Activated effector memory CD4-positive, alpha-beta T cell treated with anti-CD3 and anti-CD28 coated beads, Interleukin-2, amount 50 U/mL, for 16 hours (primary cell): ENCODE results near the gene GARIN5B.
"Not testable (repeated sequence)": the region's sequence is repeated elsewhere in the genome, so short reads cannot be mapped to it uniquely, and the experiment has no call there.

Experiments used
- DNase-seq: peaks from one replicate; pipeline ENCODE4 v3.0.0-alpha.2; 2020

Gene GARIN5B

DNA sequence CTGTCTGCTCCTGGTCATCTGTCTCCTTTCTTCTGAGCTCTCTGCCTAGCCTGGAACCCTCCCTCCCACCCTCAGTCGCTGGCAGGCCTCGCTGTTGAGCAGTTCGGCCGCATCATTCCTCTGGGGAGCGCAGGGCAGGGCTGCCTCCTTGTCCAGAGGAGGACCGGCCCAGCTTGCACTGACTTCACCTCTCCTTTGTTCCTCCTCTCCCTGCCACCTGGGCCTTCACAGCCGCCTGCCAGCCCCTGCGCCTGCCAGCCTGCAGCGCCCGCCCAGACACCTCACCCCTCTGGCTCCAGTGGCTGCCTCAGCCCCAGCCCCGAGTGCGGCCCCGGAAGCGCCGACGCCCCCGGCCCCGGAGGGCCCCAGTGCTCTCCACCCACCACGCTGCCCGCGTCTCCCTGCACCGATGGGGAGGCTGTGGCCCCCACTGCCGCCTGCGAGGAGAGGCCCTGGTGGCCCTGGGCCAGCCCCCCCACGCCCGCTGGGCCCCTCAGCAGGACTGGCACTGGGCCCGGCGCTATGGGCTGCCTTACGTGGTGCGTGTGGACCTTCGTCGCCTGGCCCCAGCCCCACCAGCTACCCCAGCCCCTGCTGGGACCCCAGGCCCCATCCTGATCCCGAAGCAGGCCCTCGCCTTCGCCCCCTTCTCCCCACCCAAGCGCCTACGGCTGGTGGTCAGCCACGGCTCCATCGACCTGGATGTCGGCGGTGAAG, 16.2 kb downstream of the GARIN5B start:
- DNase-seq: no peak

DNA sequence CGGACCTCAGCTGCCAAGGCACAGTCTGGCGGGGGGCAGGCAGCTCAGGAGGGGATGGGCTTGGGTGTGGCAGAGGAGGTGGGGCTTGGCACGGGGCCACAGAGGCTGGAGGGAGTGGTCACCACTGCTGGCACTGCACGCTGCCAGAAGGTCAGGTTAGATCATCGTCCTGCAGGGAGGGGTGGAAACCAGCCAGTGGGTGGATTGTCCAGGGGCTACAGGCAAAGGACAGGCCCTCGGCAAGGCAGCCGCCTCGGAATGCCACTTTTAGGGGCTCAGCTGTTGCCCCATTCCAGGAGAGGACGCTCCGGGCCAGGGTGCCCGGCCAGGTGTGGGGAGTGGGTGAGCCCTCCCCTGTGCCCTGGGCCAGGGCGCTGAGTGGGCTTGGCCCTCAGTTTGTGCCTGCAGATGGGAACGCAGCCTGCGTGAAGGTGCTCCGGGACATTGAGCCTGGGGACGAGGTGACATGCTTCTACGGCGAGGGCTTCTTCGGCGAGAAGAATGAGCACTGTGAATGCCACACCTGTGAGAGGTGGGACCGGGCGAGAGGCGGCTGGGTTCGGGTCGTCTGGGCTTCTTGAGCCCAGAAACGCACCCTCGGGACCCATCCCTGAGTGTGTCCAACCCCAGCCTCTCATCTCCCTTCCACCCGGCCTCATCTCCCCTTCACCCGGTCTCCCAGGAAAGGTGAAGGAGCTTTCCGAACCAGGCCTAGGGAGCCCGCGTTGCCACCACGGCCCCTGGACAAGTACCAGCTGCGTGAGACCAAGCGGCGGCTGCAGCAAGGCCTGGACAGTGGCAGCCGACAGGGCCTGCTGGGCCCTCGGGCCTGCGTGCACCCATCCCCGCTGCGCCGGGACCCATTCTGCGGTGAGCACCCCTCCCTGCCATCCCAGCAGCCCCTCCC, 17.0 kb downstream of the GARIN5B start:
- DNase-seq: no peak

DNA sequence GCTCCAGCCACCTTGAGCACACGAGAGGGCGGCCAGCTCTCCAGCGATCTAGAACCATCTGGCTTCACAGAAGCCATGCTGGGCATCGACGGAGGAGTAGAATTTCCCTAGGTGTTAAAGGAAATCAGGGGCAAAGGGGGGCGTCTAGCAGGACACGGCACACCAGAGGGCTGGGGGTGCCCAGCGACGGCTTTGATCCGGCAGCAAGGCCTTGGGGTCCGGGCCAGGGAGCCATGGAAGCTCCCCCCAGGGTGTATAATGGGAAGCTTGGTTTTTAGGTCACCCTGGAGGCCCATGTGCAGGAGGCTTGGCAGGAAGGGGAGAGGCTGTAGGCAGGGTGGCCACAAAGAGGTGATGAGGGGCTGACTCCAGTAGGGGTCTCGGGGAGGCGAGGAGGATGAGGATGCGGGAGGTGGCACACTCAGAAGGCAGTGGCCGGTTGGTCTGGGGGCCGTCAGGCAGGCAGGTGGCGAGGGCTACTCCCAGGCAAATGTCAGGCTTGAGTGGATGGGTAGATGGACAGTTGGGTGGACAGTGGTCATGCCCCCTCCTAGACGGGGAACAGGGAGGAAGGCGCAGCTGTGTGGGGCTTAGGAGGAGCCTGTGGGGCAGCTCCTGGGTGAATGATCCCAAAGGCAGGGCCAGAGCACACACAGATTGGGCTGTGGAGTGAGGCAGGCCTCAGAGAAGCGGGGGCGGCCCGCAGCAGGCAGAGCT, 17.8 kb downstream of the GARIN5B start:
- DNase-seq: no peak

DNA sequence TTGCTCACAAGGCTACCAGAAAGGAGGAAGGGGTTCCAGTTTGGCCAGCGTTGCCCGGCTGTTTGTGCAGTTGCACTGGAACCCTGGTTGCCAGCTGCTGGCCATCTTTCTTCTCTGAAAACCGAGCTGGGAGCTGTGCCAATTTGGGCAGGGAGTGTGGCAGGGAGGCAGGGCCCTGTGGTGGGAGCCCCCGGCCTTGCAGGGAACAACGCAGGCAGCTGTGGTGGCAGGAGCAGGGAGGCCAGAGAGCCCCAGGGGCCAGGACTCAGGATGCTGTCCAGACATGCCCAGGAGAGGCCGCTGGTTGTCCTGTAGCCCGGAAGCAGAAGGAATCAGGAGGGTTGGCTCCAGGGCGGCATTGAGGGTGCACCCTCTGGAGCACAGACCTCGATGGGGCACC, 18.6 kb downstream of the GARIN5B start:
- no peak for DNase-seq

- DNase-seq: no peak
Observed at GRCh38 chr19:55341595-55342531, 21.2 kb downstream of the GARIN5B start.

GRCh38 chr19:55341171-55341588, 21.9 kb downstream of the GARIN5B start:
- DNase-seq: peak; percentile 85

DNA sequence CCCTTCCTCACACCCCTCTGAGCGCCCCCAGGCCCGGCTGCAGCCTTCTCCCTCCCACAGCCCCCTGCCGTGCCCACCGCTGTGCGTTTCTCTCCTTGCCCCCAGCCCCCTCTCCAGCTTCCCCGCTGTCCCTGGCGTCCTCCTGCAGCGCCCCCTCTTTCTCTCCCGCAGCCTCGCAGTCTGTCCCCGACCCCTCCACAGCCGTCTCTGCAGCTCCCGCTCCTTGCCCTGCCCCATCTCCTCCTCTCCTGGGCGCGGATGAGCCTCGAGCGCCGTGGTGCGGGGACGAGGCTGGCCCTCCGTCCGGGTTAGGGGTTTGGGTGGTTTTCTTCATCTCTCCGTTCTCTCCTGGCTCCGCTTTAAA, 22.3 kb downstream of the GARIN5B start:
- DNase-seq: no peak

- no peak for DNase-seq
Observed at GRCh38 chr19:55339889-55340783, 22.9 kb downstream of the GARIN5B start.

DNA sequence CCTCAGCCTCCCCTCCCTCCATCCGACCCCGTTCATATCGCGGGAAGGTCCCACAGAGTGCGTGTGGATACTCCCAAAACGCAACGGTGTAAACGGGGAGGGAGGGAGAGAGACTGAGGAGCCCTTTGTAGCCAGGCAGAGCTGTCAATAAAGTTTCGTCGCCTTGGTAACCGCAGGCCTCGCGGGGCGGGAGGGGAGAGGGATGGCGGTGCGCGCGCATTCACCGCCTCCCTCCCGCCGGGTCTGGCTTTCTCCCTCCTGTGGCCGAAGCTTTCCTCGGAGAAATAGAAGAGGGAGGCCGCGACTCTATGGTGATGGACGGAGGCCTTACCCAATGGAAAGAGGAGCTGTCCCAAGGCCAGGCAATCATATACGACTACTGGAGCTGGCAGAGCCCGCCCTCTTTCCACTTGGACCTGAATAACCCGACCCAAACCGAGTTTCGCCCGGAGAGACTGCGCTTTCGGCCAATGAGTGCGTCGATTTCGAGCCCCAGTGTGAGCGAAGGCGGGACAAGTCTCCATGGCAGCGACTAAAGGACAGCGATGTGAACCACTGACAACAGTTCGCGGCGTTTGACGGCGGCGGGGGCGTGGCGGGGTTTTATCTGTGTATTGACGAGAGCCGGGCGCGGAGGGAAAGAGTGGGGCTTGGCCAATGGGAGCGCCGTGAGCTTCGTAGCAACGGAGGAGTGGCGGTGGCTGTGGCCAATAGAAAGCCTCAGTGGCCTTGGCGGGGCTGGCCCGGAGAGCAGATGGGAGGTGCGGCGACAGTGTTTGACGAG, 23.8 kb downstream of the GARIN5B start, which contains the start of gene KMT5C:
KMT5C (plus strand) TSS at position 772 of the 784 bp plus-strand sequence. CDS start 2,061 bp downstream, outside the sequence.
- DNase-seq: peak; percentile 100

DNA sequence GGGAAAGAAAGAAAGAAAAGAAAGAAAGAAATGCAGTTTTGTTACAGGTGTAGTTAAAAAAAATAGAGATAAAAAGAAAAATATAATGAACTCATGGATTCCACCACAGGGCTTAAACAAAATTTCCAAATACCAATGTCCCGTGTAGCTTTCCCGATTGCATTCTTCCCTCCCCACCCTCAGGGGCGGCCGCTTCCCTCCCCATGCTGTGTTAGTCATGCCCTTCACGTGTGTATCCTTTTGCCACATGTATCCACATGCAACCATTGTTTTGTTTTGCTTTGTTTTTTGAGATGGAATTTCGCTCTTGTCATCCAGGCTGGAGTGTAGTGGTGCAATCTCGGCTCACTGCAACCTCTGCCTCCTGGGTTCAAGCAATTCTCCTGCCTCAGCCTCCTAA, 27.0 kb downstream of the GARIN5B start:
- no peak for DNase-seq

- DNase-seq: no peak
Observed at GRCh38 chr19:55333870-55334269, 29.2 kb downstream of the GARIN5B start.

- not testable (repeated sequence) for DNase-seq
Observed at GRCh38 chr19:55329791-55330190, 33.3 kb downstream of the GARIN5B start.

DNA sequence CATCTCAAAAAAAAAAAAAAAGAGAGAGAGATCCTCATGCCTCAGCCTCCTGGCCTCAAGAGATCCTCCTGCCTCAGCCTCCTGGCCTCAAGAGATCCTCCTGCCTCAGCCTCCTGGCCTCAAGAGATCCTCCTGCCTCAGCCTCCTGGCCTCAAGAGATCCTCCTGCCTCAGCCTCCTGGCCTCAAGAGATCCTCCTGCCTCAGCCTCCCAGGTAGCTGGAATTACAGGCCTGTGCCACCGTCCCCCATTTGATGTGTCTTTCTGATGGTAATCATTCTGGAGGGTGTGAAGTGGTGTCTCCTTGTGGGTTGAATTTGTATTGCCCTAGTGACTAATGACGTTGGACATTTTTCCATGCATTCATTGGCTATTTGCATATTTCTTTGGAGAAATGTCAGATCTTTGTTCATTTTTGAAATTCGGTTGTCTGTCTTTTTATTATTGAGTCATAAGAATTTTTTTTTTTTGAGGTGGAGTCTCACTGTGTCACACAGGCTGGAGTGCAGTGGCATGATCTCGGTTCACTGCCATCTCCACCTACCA, 34.2 kb downstream of the GARIN5B start:
- not testable (repeated sequence) for DNase-seq

- no peak for DNase-seq
Observed at GRCh38 chr19:55325172-55325571, 37.9 kb downstream of the GARIN5B start, which contains the start of gene TMEM150B. Gene TMEM150B, minus strand, starts transcription at chr19:55325341. Its CDS starts 4,305 bp downstream, at chr19:55321036.

GRCh38 chr19:55324662-55325061, 38.4 kb downstream of the GARIN5B start:
- no peak for DNase-seq

DNA sequence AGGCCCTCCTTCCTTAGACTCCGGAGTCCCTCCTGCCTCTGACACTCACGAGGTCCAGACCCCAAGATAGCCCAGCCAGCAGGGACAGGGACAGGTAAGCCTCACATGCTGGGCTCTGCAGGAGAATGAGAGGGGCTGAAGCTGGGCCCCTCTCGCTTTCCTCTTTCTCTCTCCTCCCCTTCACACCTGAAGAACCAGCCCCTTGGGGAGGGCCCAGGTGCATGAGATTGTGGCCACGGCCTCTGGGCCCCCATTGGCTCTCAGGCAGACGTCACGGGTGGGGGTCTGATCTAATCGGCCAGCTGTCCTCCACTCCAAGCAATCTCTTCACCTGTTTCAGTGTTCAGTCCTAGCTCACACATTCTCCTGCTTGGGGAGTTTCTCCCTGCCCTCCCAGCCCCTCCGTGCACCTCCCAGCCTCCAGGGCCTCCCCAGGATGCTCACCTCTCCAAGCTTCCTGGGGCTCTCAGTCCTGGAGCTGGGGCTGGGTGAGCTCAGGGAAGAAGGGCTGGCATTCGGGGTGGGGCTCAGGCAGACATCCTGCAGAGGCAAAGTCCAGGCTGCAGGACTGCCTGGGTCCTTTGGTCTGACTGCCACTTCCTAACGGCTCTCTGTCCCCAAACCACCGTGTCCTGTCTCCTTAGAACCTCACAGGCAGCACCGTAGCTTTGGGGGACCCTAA, 40.7 kb downstream of the GARIN5B start:
- no peak for DNase-seq

DNA sequence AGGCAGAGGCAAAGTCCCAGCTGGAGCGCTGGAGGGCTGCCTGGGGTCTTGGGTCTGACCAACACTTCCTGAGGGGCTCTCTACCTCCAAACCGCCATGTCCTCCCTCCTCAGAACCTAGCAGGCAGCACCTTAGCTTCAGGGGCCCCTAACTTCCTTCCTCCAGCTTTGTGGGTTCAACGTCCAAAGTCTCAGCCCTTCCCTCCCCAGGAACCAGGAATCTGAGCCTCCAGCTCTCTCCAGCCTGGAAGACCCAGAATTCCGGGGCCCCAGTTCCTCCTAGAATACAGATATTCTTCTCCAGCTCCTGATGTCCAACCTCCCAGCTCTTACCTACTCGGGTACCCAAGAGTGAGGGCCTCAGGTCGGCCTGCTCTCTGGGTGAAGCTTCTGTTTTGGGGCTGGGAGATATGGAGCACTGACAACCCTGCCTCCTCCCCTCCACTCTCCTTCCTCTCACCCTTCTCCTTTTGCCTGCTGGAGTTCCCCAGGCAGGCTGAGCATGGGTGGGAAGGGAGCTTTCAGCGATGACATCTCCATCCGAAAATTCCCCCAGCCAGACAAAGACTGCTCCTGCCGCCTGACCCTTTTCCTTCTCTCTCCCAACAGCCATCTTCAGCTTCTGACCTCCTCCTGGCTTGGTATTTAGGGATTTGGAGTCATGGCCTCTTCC, 41.5 kb downstream of the GARIN5B start:
- DNase-seq: no peak

GRCh38 chr19:55320844-55321419, 42.1 kb downstream of the GARIN5B start:
- no peak for DNase-seq
